Activated T-helper 1 cell treated with Interleukin-2 at 50 U/mL for 16 hours (primary cell): ENCODE data around the gene KLHL11.

Experiments
- DNase-seq: peaks from one replicate; pipeline ENCODE4 v3.0.0-alpha.2; 2020; ENCODE audit warnings: low read depth

Gene KLHL11

GRCh38 chr17:41864836-41865595, at the start of gene KLHL11:
Gene KLHL11, minus strand, starts transcription at chr17:41865423. Its CDS starts 53 bp downstream, at chr17:41865370.
- DNase-seq: peak; percentile 83

- no peak for DNase-seq
These were observed 49.8 kb upstream of the KLHL11 start for GRCh38 chr17:41915020-41915419.

- no peak for DNase-seq
These were observed 49.1 kb upstream of the KLHL11 start for GRCh38 chr17:41914358-41914766.

GRCh38 chr17:41913798-41914197, 48.6 kb upstream of the KLHL11 start:
- no peak for DNase-seq

GRCh38 chr17:41912925-41913324, 47.7 kb upstream of the KLHL11 start:
- DNase-seq: no peak

GRCh38 chr17:41910701-41911391, 45.6 kb upstream of the KLHL11 start:
- DNase-seq: no peak

- no peak for DNase-seq
These were observed 43.9 kb upstream of the KLHL11 start for GRCh38 chr17:41909088-41909487.

GRCh38 chr17:41907633-41908539, 42.7 kb upstream of the KLHL11 start:
- DNase-seq: no peak

GRCh38 chr17:41907185-41907556, 41.9 kb upstream of the KLHL11 start:
- DNase-seq: no peak

- no peak for DNase-seq
These were observed 41.4 kb upstream of the KLHL11 start for GRCh38 chr17:41906465-41907184.

- no peak for DNase-seq
These were observed 39.9 kb upstream of the KLHL11 start for GRCh38 chr17:41905172-41905571.

- DNase-seq: no peak
These were observed 39.1 kb upstream of the KLHL11 start for GRCh38 chr17:41904242-41904841.

- no peak for DNase-seq
These were observed 36.4 kb upstream of the KLHL11 start for GRCh38 chr17:41901646-41902045.

- DNase-seq: no peak
These were observed 31.5 kb upstream of the KLHL11 start for GRCh38 chr17:41896726-41897125.

- DNase-seq: no peak
These were observed 30.4 kb upstream of the KLHL11 start for GRCh38 chr17:41895617-41896016.

GRCh38 chr17:41894791-41895331, 29.6 kb upstream of the KLHL11 start:
- no peak for DNase-seq

- no peak for DNase-seq
These were observed 28.2 kb upstream of the KLHL11 start for GRCh38 chr17:41893384-41893783.

GRCh38 chr17:41892021-41892376, 26.8 kb upstream of the KLHL11 start:
- DNase-seq: no peak

GRCh38 chr17:41891135-41892020, 26.2 kb upstream of the KLHL11 start:
- DNase-seq: no peak

- no peak for DNase-seq
These were observed 23.2 kb upstream of the KLHL11 start for GRCh38 chr17:41888332-41888965.
